Measurements from ENCODE around the gene NAT9.

DNA sequence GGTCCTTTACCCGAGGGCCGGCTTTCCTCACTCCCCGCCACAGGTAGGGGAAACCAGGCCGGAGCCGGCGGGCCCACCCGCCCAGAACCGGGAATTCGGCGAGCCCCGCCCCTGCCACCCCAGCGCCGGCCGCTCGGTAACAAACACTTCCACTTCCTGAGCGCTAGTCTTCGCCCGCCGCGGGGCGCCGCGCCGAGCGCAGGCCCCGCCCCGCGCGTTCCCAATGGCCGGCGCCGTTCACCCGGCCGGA is 27.9 kb downstream of the NAT9 start:
- no peak for TF ChIP-seq POLR2A (IDR thresholded peaks at IDR 0.05; ENCODE audit: low read length)
- no peak for TF ChIP-seq GATA1 (IDR thresholded peaks at IDR 0.05; ENCODE audit: low read depth, low read length)
